Transverse colon (tissue), 4 donors: ENCODE results near the gene NHLH1. TPM values are rescaled to one million over a fixed set of nuclear protein-coding genes. Genes with fewer than 3 reads are reported as not detected.

ENCODE experiments used
- DNase-seq: peaks from one replicate; pipeline ENCODE4 v3.0.0-alpha.2; 2019
- H3K27ac ChIP-seq, 4 donors: fragments of 200-600 bp; sonication (generic); 2 replicates each; pipeline ENCODE4 v1.5.1; 2016 to 2018; ENCODE audit warnings: inconsistent platforms in 4 of 4
- H3K27me3 ChIP-seq: fragments of 200-600 bp; sonication (generic); 2 replicates; pipeline ENCODE4 v1.5.1; 2017; ENCODE audit warnings: inconsistent platforms
- H3K36me3 ChIP-seq, 4 donors: fragments of 200-600 bp; sonication (generic); 2 replicates each; pipeline ENCODE4 v1.5.1; 2017 to 2019; ENCODE audit warnings: inconsistent platforms in 4 of 4
- H3K4me1 ChIP-seq, 4 donors: fragments of 200-600 bp; sonication (generic); 2 replicates each; pipeline ENCODE4 v1.5.1; 2017 to 2020; ENCODE audit warnings: inconsistent platforms in 4 of 4
- H3K4me3 ChIP-seq, 4 donors: fragments of 200-600 bp; sonication (generic); 1 replicate in 1 of 4; 2 replicates in 3 of 4; pipeline versions ENCODE4 v1.5.1 to v1.6.1; 2017 to 2019; ENCODE audit warnings: inconsistent platforms in 4 of 4
- H3K9me3 ChIP-seq, 2 donors: fragments of 200-600 bp; sonication (generic); 2 replicates each; pipeline ENCODE4 v1.5.1; 2017 to 2019; ENCODE audit warnings: inconsistent platforms in 2 of 2
- EP300 ChIP-seq: sonication (generic); formaldehyde crosslinking; IDR thresholded peaks from one replicate; pipeline ENCODE4 v1.6.1; 2017; ENCODE audit warnings: antibody characterized with exemption, low read depth
- POLR2A ChIP-seq: fragments of 450-650 bp; IDR thresholded peaks from one replicate; pipeline ENCODE4 v1.6.1; 2016; ENCODE audit warnings: antibody characterized with exemption, mild to moderate bottlenecking, moderate library complexity
- POLR2AphosphoS5 ChIP-seq, 3 donors: sonication (generic); formaldehyde crosslinking; IDR thresholded peaks; one replicate each; pipeline ENCODE4 v1.6.1; 2016; ENCODE audit warnings: antibody characterized with exemption in 3 of 3
- WGBS, 2 donors: methylation state at CpG; one replicate each; pipeline ENCODE4 v1.1.5; 2018; ENCODE audit warnings: low coverage in 1 of 2; 5-methylcytosine and 5-hydroxymethylcytosine counted together
- in situ Hi-C, 4 donors: fragments of 200-750 bp; cut with MboI; loops; one replicate each; pipeline versions ENCODE4 v1.15.0 to v1.15.1; 2017; ENCODE audit warnings: low sequenced_read_pairs in 3 of 4, low pct_ligation_motif_present in 1 of 4, low pct_unique_long_range_greater_than_20kb in 1 of 4
- intact Hi-C: fragments of 100-400 bp; cut with DNase I; formaldehyde crosslinking; loops from one replicate; pipeline ENCODE4 v1.15.1; 2023; ENCODE audit warnings: low total_unique reads
- total RNA-seq, 4 donors: library from RNA; depleted of rRNA; stranded (reverse); fragments of >200 nt; gene quantifications; one replicate each; pipeline ENCODE4 v1.1.0, GENCODE V29; 2016
- TF ChIP-seq, protein P1 (sequence below), 5 experiments: fragments of 200-600 bp in 3 of 5; fragments of 450-650 bp in 2 of 5; sonication (generic) in 3 of 5; IDR thresholded peaks; 1 replicate in 2 of 5; 2 replicates in 3 of 5; pipeline ENCODE4 v1.5.1; 2016 to 2017; ENCODE audit warnings: antibody characterized with exemption in 5 of 5, inconsistent platforms in 3 of 5, mild to moderate bottlenecking in 2 of 5, moderate library complexity in 1 of 5

The NHLH1 gene
- total RNA-seq, 4 donors from 2014 or later, result not detected

GRCh38 chr1:160369087-160369486, 2.2 kb downstream of the NHLH1 start:
- Histone ChIP-seq H3K9me3 (no peaks in the 10 kb centered on the region), H3K27ac (no peak overlapping the region), H3K4me1 (no peaks in the 10 kb centered on the region), H3K36me3 (no peaks in the 10 kb centered on the region), H3K27me3 (peaks cover 5% of the 10 kb centered on the region), H3K4me3 (no peak overlapping the region)
- TF ChIP-seq EP300 (no peak), POLR2A (no peak), POLR2AphosphoS5 (IDR thresholded peaks at IDR 0.05) (no peak)
- TF ChIP-seq, protein P1, sequence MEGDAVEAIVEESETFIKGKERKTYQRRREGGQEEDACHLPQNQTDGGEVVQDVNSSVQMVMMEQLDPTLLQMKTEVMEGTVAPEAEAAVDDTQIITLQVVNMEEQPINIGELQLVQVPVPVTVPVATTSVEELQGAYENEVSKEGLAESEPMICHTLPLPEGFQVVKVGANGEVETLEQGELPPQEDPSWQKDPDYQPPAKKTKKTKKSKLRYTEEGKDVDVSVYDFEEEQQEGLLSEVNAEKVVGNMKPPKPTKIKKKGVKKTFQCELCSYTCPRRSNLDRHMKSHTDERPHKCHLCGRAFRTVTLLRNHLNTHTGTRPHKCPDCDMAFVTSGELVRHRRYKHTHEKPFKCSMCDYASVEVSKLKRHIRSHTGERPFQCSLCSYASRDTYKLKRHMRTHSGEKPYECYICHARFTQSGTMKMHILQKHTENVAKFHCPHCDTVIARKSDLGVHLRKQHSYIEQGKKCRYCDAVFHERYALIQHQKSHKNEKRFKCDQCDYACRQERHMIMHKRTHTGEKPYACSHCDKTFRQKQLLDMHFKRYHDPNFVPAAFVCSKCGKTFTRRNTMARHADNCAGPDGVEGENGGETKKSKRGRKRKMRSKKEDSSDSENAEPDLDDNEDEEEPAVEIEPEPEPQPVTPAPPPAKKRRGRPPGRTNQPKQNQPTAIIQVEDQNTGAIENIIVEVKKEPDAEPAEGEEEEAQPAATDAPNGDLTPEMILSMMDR (IDR thresholded peaks at IDR 0.05), result no peak
- 57% methylated on average over 1 of the region's 1 CpG; no CpG with 5 or more reads in 1 of the 2 donors for WGBS, 2 donors
- in situ Hi-C loops (no loop called here), intact Hi-C loops (loop anchor here (5.0 kb wide), 1 partner anchor 163 kb away; no protein-coding TSS in a partner anchor)
- no peak for DNase-seq

DNA sequence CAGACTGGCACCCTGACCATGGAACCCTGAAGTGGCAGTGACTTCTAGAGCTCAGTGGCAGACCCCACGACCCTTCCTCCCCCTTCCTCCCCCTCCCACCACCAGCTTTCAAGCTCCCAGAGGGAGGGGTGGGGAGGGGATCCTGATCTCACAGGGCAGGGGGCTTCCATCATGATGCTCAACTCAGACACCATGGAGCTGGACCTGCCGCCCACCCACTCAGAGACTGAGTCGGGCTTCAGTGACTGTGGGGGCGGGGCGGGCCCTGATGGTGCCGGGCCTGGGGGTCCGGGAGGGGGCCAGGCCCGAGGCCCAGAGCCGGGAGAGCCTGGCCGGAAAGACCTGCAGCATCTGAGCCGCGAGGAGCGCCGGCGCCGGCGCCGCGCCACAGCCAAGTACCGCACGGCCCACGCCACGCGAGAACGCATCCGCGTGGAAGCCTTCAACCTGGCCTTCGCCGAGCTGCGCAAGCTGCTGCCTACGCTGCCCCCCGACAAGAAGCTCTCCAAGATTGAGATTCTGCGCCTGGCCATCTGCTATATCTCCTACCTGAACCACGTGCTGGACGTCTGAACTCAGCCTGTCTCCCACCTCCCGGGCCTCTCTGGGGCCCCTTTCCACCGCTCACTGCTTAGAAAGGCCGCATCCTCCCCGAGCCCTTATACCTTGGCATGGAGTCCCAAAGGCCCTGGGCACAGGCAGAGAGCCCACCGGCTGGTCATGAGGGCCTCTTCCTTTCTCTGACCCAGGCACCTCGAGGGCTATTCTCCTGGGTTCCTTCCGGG, 3.9 kb downstream of the NHLH1 start:
- Histone ChIP-seq H3K4me1 (peaks cover 0 to under 1% (median 0%) of the 10 kb centered on the region in 4 donors), H3K27me3 (peaks cover 5% of the 10 kb centered on the region), H3K36me3 (no peaks in the 10 kb centered on the region), H3K4me3 (no peak overlapping the region), H3K9me3 (no peaks in the 10 kb centered on the region), H3K27ac (no peak overlapping the region)
- in situ Hi-C loops, result no loop called here
- no peak for DNase-seq
- WGBS, 2 donors, result 0 to 85% methylated on average over 1 to 40 of the region's 42 CpGs
- no peak for TF ChIP-seq POLR2A
- TF ChIP-seq, protein P1 (IDR thresholded peaks at IDR 0.05), result no peak
- TF ChIP-seq EP300, result no peak
- no peak for TF ChIP-seq POLR2AphosphoS5 (IDR thresholded peaks at IDR 0.05)
- intact Hi-C loops, result no loop called here

DNA sequence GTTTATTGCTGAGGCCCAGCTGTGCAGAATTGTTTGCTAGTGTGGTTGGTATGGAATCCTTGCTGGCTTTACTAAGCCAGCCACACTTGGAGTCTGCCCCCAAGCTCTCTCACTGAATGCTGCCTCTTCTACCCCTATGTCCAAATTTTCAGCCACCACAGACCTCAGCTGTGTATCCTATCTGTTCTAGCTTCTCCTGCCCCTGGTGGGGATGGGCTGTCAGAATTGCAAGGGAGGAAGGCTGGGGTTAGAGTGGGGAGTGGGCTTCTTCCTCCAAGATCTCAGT, 4.4 kb downstream of the NHLH1 start:
- peaks cover 0 to 6% (median 2%) of the 10 kb centered on the region in 4 donors for H3K4me1 ChIP-seq
- no peak overlapping the region for H3K27ac ChIP-seq
- no peaks in the 10 kb centered on the region for H3K36me3 ChIP-seq
- TF ChIP-seq POLR2AphosphoS5 (IDR thresholded peaks at IDR 0.05) (no peak), EP300 (no peak), POLR2A (no peak)
- TF ChIP-seq, protein P1 (IDR thresholded peaks at IDR 0.05), result no peak
- H3K4me3 ChIP-seq, result no peak overlapping the region
- DNase-seq, result no peak
- peaks cover 5% of the 10 kb centered on the region for H3K27me3 ChIP-seq
- intact Hi-C loops, result no loop called here
- in situ Hi-C loops, result no loop called here
- H3K9me3 ChIP-seq, result no peaks in the 10 kb centered on the region

- no peak for TF ChIP-seq EP300
- TF ChIP-seq POLR2AphosphoS5 (IDR thresholded peaks at IDR 0.05), result no peak
- TF ChIP-seq, protein P1 (IDR thresholded peaks at IDR 0.05), result no peak
- TF ChIP-seq POLR2A, result no peak
- in situ Hi-C loops (no loop called here), intact Hi-C loops (no loop called here)
- Histone ChIP-seq H3K4me3 (no peak overlapping the region), H3K27ac (no peak overlapping the region), H3K36me3 (no peaks in the 10 kb centered on the region), H3K9me3 (no peaks in the 10 kb centered on the region), H3K4me1 (peaks cover 0 to 8% (median 5%) of the 10 kb centered on the region in 4 donors), H3K27me3 (peaks cover 5% of the 10 kb centered on the region)
- 78 to 80% methylated on average over 2 to 4 of the region's 4 CpGs for WGBS, 2 donors
- no peak for DNase-seq
Measured at GRCh38 chr1:160371756-160372155, 4.9 kb downstream of the NHLH1 start.
